ENCODE data around the gene CHGA.

DNA sequence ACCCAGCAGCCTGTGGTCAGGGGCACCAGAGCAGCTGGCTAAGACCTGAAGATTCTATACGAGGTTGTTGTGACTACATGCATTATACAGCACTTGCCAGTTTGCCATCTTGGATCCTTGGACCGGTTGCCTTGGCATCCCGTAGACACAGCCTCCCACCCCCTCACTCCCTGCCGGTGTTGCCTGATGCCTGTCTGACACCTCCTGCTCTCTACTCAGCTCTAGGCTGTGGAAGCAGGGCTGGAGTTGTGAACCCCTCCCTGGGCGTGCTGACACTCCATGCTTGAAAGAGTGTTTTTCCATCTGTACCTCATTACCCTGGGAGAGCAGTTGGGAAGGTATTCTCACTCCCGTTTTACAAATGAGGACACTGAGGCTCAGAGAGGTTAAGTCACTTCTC, 2.5 kb downstream of the CHGA start:
- TF ChIP-seq, protein P1, sequence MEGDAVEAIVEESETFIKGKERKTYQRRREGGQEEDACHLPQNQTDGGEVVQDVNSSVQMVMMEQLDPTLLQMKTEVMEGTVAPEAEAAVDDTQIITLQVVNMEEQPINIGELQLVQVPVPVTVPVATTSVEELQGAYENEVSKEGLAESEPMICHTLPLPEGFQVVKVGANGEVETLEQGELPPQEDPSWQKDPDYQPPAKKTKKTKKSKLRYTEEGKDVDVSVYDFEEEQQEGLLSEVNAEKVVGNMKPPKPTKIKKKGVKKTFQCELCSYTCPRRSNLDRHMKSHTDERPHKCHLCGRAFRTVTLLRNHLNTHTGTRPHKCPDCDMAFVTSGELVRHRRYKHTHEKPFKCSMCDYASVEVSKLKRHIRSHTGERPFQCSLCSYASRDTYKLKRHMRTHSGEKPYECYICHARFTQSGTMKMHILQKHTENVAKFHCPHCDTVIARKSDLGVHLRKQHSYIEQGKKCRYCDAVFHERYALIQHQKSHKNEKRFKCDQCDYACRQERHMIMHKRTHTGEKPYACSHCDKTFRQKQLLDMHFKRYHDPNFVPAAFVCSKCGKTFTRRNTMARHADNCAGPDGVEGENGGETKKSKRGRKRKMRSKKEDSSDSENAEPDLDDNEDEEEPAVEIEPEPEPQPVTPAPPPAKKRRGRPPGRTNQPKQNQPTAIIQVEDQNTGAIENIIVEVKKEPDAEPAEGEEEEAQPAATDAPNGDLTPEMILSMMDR (IDR thresholded peaks at IDR 0.05): no peak
- TF ChIP-seq POLR2A (IDR thresholded peaks at IDR 0.05): no peak

All from heart left ventricle (tissue), 13 donors.